ENCODE results near the gene PCDHGC4.

GRCh38 chr5:141516672-141517025, 31.8 kb downstream of the PCDHGC4 start:
- TF ChIP-seq POLR2AphosphoS5 (IDR thresholded peaks at IDR 0.05) (no peak), CTCF (IDR thresholded peaks at IDR 0.05) (no peak), POLR2A (IDR thresholded peaks at IDR 0.05) (no peak)
